Measurements from ENCODE around the gene THOP1.

The THOP1 gene

DNA sequence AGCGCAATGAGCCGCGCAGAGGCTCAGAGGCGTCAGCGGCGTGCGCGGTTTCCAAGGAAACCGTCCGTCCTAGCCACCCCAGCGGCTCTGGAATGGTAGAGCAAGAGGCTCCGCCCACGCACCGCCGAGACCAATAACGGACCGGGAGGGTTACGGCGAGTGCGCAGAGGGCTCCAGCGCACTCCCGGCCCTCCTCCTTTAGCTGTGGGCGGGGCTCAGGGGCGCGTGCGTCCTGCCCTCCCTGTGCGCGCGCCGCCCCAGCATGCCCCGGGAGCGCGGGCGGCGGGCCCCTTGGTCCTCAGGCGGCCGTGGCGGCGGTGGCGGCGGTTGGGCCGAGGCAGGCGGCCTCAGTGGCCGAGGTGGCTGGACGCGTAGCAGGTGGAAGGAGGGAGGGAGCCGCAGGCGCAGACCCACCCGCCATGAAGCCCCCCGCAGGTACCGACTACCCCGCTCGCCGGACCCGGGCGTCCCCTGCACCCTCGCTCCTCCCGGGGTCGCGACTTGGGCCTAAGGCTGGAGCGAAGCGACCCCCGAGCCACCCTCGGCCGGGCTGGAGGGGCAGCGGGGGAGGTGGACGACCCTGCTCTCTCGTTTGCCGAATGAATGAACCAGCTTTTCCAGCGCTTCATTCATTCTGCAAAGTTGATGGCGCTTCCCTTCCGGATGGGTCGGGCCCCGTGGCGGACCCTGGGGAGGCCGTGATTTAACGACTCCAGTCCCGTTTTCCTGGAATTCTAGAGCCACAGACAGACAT, at the start of gene THOP1:
TSS of gene THOP1 (plus strand) at position 260 of the 754 bp plus-strand sequence. CDS start at position 420, 160 bp downstream.
- peak; percentile 99 for DNase-seq (ENCODE audit: low spot score)

GRCh38 chr19:2736550-2737190, 48.6 kb upstream of the THOP1 start:
- DNase-seq (ENCODE audit: low spot score), result no peak

GRCh38 chr19:2739602-2740313, 45.5 kb upstream of the THOP1 start, which contains the start of gene SLC39A3:
Gene SLC39A3, minus strand, starts transcription at chr19:2740017. Its CDS starts 2,760 bp downstream, at chr19:2737257.
- DNase-seq (ENCODE audit: low spot score), result peak; percentile 100

GRCh38 chr19:2740314-2740656, 45.0 kb upstream of the THOP1 start:
- DNase-seq (ENCODE audit: low spot score), result no peak

DNA sequence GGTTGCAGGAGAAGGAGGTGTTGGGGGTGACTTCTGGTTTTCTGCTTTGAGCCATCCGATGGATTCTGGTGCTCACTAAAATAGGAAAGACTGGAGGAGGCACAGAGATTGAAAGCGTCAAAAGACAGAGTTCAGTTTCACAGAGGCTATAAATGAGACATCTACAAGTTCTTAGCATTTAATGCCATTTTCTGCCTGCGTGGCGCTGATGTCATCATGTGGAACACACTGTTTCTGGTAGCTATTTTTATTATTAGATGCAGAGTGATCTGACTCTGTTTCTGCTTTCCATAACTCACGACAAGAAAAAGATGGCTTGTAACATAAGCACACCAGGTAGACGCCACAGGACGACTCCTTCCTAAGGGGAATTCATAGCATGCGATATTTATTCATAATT, 42.2 kb upstream of the THOP1 start:
- DNase-seq (ENCODE audit: low spot score), result no peak

GRCh38 chr19:2744113-2744512, 41.2 kb upstream of the THOP1 start:
- DNase-seq (ENCODE audit: low spot score), result no peak

DNA sequence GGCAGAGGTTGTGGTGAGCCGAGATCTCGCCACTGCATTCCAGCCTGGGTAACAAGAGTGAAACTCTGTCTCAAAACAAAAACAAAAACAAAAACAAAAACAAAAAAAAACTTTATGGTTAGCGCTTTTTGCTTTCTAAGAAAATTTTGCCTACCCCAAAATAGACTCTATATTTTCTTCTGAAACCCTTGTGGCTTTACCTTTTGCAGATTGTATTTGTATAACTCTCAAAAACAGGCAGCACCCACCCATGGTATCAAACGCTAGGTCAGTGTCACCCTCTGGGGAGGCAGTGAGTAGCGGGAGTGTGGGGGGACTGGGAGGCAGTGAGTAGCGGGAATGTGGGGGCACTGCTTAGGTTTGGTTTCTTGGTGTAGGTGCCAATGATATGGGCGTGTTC, 38.0 kb upstream of the THOP1 start:
- no peak for DNase-seq (ENCODE audit: low spot score)

DNA sequence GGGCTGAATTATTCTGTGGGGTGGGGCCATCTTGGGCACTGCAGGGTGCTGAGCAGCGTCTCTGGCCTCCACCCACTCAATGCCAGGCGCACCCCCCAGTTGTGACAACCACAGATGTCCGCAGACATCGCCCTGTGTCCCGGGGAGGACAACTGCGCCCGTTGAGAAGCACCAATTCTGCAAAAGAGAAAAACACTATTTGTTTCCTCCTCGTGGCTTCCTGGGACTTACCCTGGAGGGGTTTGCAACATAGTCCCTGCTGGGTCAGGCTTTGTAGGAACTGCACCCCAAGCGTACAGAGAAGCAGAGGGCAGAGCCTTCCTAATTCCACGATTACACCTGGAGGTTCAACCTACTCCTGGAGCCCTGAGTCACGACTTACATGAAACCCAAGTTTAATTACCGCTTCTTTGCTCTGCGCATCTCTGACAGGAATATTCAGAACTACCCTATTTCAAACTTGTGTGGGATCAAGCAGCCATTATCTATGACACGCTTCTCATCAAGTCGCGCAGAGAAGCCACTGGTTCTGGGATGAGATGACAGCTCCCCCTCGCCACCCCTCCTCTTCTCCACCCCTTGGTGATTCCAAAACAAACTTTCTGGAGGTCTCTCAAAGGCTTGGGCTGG, 34.4 kb upstream of the THOP1 start:
- DNase-seq (ENCODE audit: low spot score), result no peak

DNA sequence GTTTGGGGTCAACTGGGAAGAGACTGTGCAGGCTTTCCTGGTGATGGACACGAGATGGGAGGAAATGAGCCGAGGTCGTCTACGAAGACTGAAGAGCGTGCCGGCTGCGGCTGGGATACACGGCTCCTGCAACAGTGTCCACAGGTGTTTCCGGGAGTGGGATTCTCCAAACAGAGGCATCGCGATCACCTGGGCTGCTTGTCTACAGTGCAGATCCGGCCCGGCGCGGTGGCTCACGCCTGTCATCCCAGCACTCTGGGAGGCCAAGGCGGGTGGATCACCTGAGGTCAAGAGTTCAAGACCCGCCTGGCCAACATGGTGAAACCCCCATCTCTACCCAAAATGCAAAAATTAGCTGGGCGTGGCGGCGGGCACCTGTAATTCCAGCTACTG, 33.9 kb upstream of the THOP1 start:
- no peak for DNase-seq (ENCODE audit: low spot score)

DNA sequence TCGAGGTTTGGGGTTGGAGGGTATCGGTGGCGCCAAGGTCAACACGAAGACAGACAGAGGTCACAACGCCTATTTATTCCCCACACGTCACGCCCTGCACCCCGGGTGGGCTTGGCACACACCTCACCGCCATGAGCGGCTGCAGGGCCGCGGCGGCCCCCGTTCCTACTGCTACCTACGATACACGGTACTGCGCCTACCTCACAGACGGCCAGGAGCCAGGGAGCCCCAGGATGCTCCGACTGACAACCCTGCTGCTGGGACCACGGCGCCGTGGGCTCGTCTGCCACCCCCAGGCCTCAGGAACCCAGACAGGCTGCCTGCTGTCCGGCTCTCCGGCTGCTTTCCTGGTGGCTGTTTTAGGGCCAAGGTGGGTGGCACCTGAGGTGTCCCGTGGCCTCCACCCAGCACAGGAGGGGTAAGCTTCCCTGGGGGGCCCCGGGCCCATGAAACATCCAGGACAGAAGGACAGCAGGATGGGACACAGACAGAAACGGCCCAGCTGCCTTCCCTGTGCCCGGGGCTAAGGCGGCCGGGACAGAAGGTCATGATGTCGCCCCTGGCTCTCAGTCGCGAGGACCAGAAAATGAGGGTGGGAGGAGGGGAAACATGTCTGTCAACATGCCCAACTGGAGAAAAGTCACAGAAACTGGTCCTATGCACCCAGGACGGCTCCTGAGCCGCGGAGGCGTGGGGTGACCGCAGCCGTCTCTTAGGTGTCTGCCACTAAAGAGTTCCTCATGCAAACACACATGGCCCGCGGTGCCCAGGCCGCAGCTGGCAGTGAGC, 30.4 kb upstream of the THOP1 start:
- DNase-seq (ENCODE audit: low spot score), result no peak

DNA sequence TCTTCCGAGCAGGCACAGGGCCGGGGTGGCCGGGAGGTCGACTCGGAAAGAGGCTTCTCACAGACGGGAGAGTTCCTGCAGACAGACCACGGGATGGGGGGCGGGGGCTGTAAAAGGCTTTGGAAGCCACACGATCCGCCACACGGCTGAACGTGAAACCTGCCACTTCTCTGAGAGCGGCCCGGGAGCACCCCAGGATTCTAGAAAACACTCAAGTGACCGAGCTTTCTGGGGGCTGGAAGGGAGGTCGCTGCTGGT, 29.9 kb upstream of the THOP1 start:
- DNase-seq (ENCODE audit: low spot score), result no peak

- no peak for DNase-seq (ENCODE audit: low spot score)
Measured at GRCh38 chr19:2755811-2756210, 29.5 kb upstream of the THOP1 start.

DNA sequence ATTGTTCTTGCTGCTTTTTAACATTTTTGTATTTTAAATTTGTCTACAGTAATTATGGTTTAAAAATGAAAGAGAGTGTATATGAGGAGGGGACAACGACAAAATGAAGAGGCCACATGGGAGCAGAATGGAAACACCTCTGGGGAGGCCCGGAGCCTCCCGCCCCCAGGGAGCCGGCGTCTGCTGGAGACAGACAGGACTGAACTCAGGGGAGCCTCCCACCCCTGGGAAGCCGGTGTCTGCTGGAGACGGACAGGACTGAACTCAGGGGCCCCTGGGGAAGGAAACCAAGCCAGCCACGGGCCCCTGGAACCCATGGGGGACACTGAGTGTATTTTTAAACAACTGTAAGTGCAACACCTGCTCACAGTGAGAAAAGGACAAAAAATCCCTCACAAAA, 28.8 kb upstream of the THOP1 start:
- no peak for DNase-seq (ENCODE audit: low spot score)

DNA sequence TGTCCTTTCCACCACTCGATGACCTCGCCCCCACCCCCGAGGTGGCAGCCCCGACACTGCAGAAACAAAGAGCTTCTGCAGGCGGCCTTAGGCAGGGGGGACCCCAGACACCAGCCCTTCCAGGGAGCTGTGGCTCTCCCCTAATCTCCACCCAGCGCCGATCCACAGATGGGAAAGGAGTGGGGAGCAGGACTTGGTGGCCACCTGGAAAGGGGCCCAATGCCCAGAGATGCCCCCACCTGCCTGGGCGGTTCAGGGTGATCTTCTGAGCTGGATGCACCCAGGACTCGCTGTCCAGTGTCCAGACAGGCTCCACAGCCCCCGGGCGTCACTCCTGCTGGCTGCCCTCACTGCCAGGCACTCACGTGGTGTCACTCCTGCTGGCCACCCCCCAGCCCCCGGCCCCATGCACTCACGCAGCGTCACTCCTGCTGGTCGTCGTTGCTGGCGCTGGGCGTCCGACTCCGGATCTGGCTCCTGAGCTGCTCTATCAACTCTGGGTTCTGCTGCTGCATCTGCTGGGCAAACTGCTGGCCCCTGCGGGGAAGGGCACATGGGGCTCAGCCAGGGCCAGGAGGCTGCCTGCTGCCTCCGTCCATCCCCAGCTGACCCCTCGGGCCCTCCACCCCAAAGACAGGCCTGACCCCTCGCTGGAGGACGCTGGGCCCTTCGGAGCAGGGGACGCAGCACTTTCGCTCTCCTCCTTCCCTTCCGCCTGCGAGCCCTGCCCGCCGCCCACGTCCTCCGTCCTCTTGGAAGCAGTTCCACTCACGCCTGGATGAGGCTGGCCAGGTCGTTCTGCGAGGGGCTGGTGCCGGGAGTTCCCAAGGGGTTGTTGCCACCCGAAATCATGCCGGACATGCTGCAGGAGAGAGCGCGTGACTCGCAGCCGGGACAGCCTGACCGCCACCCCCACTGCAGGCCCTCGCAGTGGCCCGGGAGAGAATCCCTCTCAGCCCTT, 28.1 kb upstream of the THOP1 start:
- DNase-seq (ENCODE audit: low spot score), result peak; percentile 35

DNA sequence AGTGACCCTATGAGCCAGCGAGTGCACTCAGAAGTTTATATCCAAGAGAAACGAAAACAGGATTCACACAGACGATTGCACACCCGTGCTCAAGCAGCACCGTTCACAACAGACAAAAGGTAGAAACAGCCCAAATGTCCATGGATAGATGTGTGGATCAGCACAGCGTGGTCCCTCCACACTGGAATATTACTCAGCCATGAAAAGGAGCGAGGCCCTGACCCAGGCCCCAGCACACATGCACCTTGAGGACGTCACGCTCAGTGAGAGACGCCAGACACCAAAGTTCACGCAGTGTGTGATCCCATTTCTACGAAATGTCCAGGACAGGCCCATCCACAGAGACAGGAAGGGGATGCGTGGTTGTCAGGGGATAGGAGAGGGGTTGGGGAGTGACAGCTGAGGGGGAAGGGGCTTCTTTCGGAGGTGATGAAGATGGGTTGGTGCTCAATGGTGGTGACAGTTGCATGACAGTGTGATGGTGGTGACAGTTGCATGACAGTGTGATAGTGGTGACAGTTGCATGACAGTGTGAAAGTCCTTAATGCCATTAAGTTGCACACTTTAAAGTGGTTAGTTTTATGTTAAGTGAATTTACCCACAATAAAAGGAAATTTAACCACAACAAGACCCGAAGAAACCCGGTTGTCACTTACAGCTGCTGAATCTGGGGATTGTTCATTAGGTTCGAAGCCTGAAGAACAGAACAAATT, 26.5 kb upstream of the THOP1 start:
- DNase-seq (ENCODE audit: low spot score), result no peak

DNA sequence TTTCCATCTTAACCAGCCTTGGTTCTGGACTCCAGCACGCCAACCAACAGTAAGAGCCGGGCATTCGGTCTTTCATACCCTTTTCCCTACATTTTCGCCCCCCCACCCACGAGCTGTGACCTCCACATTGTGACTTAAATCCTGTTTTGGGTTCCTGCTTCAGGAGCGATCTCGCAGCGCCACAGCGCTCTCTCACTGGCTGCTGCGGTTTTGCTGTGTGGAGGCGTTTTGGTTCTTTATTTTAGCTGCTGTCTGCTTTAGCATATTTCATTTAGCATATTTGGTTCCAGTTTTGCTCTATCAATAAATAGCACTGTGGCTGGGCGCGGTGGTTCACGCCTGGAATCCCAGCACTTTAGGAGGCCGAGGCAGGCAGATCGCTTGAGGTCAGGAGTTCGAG, 25.9 kb upstream of the THOP1 start:
- no peak for DNase-seq (ENCODE audit: low spot score)

DNA sequence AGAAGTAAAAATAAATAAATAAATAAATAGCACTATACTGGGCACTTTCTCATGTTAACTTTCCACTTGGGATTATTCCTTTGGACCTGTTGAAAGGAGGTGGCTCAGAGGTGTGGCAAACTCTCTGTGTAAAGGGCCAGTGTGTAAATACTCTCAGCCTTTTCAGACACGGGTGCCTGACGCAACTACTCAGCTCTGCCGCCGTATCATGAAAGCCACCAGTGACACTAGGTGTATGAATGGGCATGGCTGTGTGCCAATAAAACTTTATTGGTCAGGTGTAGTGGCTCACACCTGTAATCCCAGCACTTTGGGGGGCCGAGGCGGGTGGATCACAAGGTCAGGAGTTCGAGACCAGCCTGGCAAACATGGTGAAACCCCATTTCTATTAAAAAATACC, 25.3 kb upstream of the THOP1 start:
- DNase-seq (ENCODE audit: low spot score), result no peak

- DNase-seq (ENCODE audit: low spot score), result no peak
Measured at GRCh38 chr19:2761309-2761677, 24.0 kb upstream of the THOP1 start.

DNA sequence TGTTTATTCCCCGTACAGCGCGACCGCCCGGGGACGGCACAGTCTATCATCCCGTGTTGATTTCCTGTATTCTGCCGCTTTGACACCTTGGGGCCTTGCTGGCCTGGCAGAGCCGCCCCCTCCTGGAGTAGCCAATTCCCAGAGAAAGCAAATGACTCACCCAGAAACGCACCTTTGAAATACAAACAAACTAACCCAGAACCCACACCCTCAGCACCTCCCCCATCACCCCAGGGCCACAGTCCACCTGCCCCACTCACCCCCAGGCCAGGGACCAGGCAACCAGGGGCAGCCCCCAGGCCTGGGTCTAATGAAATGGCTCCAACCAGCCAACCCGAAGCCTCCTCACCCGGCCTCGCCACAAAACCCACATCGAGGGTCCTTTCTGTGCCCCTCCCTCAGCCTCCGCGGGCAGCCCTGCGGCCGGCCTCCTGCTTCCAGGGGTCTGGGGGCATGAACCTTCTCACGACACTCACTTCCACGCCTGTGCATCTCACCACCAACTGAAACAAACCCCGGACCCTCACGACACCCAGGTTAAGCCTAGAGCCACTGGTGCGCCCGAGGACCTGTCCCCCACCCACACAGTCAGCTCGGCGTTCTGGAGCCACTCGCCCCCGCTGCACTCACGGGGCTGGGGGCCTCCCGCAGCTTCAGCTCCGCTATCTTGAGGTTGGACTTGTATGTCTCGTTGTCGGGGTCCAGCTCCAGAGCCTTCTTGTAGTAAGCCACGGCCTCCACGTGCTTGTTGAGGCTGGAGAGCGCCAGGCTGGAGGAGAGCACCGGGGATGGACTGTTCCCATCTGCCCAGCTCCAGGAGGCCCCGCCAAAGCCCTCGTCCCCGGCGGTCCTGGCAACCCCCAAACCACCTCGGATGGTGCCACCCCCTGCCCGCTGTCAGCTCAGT, 23.2 kb upstream of the THOP1 start:
- DNase-seq (ENCODE audit: low spot score), result no peak
